Spleen (tissue), 11 donors: ENCODE data around the gene BUB3. TPM values are rescaled to one million over a fixed set of nuclear protein-coding genes. Genes with fewer than 3 reads are reported as not detected.

Experiments used
- DNase-seq: peaks from one replicate; pipeline ENCODE4 v3.0.0-alpha.2; 2020
- H3K27ac ChIP-seq, 8 donors: fragments of 200-600 bp; sonication (generic) in 7 of 8; 1 replicate in 4 of 8; 2 replicates in 4 of 8; pipeline versions ENCODE4 v1.5.0 to v1.8.0; 2016 to 2021; ENCODE audit warnings: inconsistent platforms in 4 of 8, mild to moderate bottlenecking in 4 of 8, moderate library complexity in 1 of 8
- H3K27me3 ChIP-seq, 7 donors: fragments of 200-600 bp; sonication (generic) in 6 of 7; replicated peaks in 1 of 7; 1 replicate in 4 of 7; 2 replicates in 3 of 7; pipeline versions ENCODE4 v1.5.0 to v1.8.0; 2016 to 2021; ENCODE audit warnings: inconsistent platforms in 3 of 7, mild to moderate bottlenecking in 1 of 7
- H3K36me3 ChIP-seq, 6 donors: fragments of 200-600 bp; sonication (generic) in 5 of 6; 1 replicate in 4 of 6; 2 replicates in 2 of 6; pipeline versions ENCODE4 v1.5.0 to v1.8.0; 2016 to 2021; ENCODE audit warnings: inconsistent platforms in 2 of 6
- H3K4me1 ChIP-seq, 6 donors: fragments of 200-600 bp; sonication (generic) in 5 of 6; 1 replicate in 3 of 6; 2 replicates in 3 of 6; pipeline versions ENCODE4 v1.5.0 to v1.8.0; 2016 to 2021; ENCODE audit warnings: inconsistent platforms in 3 of 6
- H3K4me3 ChIP-seq, 8 donors: fragments of 200-600 bp; sonication (generic) in 7 of 8; 1 replicate in 4 of 8; 2 replicates in 4 of 8; pipeline versions ENCODE4 v1.5.0 to v1.8.0; 2016 to 2021; ENCODE audit warnings: inconsistent platforms in 4 of 8, mild to moderate bottlenecking in 4 of 8, moderate library complexity in 2 of 8
- H3K9me3 ChIP-seq, 8 donors: fragments of 200-600 bp; sonication (generic) in 7 of 8; 1 replicate in 4 of 8; 2 replicates in 4 of 8; pipeline versions ENCODE4 v1.5.0 to v1.8.0; 2016 to 2021; ENCODE audit warnings: inconsistent platforms in 4 of 8
- CTCF ChIP-seq, 11 experiments: fragments of 200-600 bp in 7 of 11; fragments of 450-650 bp in 4 of 11; sonication (generic) in 4 of 11; IDR thresholded peaks in 8 of 11; conservative IDR thresholded peaks in 3 of 11; 1 replicate in 7 of 11; 2 replicates in 4 of 11; pipeline versions ENCODE4 v1.4.0 to v1.8.0; 2016 to 2021; ENCODE audit warnings: antibody characterized with exemption in 11 of 11, inconsistent platforms in 4 of 11, mild to moderate bottlenecking in 1 of 11
- POLR2A ChIP-seq, 3 donors: fragments of 450-650 bp; IDR thresholded peaks; one replicate each; pipeline ENCODE4 v1.5.1; 2017; ENCODE audit warnings: antibody characterized with exemption in 3 of 3, mild to moderate bottlenecking in 1 of 3
- POLR2AphosphoS5 ChIP-seq, 3 donors: sonication (generic); formaldehyde crosslinking; IDR thresholded peaks; one replicate each; pipeline ENCODE4 v1.5.1; 2017; ENCODE audit warnings: antibody characterized with exemption in 3 of 3
- WGBS, 5 donors: extraction: QIAGEN DNeasy Blood & Tissue Kit in 3 of 5; methylation state at CpG; one replicate each; pipeline versions ENCODE4 v1.1.5 to v1.1.7; 2013 to 2018; 5-methylcytosine and 5-hydroxymethylcytosine counted together
- intact Hi-C: fragments of 100-400 bp; cut with DNase I; formaldehyde crosslinking; loops from one replicate; pipeline ENCODE4 v1.15.0; 2023; ENCODE audit warnings: low total_unique reads
- polyA plus RNA-seq, 3 donors: library from polyadenylated mRNA; stranded (reverse); fragments of 200-250 nt; gene quantifications; one replicate each; pipeline ENCODE4 v1.2.1, GENCODE V29; 2013
- total RNA-seq, 7 donors: library from RNA; depleted of rRNA in 3 of 7; stranded (reverse); fragments of >200 nt in 3 of 7; fragmentation: NEBNext Ultra II Directional in 4 of 7; extraction: Animal tissue kit (Norgen Biotek cat#: 25700) in 4 of 7; gene quantifications; one replicate each; pipeline versions ENCODE4 v1.1.0 to v1.2.1, GENCODE V29; 2016 to 2021
- donor health status: healthy with polysubstance abuse.
- donor health status: DM: no; HTN: no; CAD: no; lungs with moderate emphysema.
- donor health status: DM: no; HTN: no; CAD: no.
- donor health status: Bipolar disorder and iron deficiency.
- donor health status: healthy.
- donor health status: DM: no; HTN: no; CAD: no.
- donor health status: DM: yes; HTN: yes; CAD: no.

BUB3 gene
- total and polyA plus RNA-seq, 10 donors = 33.7 to 193 (median 98.4) TPM

- DNase-seq = no peak
- intact Hi-C loops = no loop called here
- Histone ChIP-seq H3K27ac (no peak overlapping the region), H3K27me3 (peaks cover 52 to 100% (median 100%) of the 10 kb centered on the region in 7 donors), H3K9me3 (no peaks in the 10 kb centered on the region), H3K36me3 (no peaks in the 10 kb centered on the region), H3K4me1 (peaks cover 40 to 83% (median 69%) of the 10 kb centered on the region in 6 donors), H3K4me3 (peak overlapping the region in 7 of 8 donors; percentile 19 to 70 (median 48))
- WGBS, 5 donors = 1 to 6% (median 4%) methylated on average over 28 to 83 of the region's 83 CpGs
- TF ChIP-seq CTCF (IDR thresholded peaks at IDR 0.05 in 8 of 11, conservative IDR thresholded peaks at IDR 0.05 in 3 of 11) (no peak), POLR2A (IDR thresholded peaks at IDR 0.05) (no peak), POLR2AphosphoS5 (IDR thresholded peaks at IDR 0.05) (no peak)
These were observed 17.2 kb upstream of the BUB3 start for GRCh38 chr10:123136806-123137642.

- H3K27me3 ChIP-seq = peaks cover 49 to 100% (median 100%) of the 10 kb centered on the region in 7 donors
- no peaks in the 10 kb centered on the region for H3K9me3 ChIP-seq
- no peaks in the 10 kb centered on the region for H3K36me3 ChIP-seq
- H3K27ac ChIP-seq = no peak overlapping the region
- whole genome bisulfite sequencing, 5 donors = 6 to 16% (median 10%) methylated on average over 7 of the region's 7 CpGs
- TF ChIP-seq POLR2AphosphoS5 (IDR thresholded peaks at IDR 0.05) = no peak
- peaks cover 29 to 81% (median 65%) of the 10 kb centered on the region in 6 donors for H3K4me1 ChIP-seq
- DNase-seq = no peak
- intact Hi-C loops = no loop called here
- no peak overlapping the region for H3K4me3 ChIP-seq
These were observed 15.1 kb upstream of the BUB3 start for GRCh38 chr10:123139165-123139520.

GRCh38 chr10:123139521-123140163, 14.6 kb upstream of the BUB3 start:
- Histone ChIP-seq H3K36me3 (no peaks in the 10 kb centered on the region), H3K27ac (no peak overlapping the region), H3K4me1 (peaks cover 27 to 78% (median 65%) of the 10 kb centered on the region in 6 donors), H3K4me3 (peak overlapping the region in 2 of 8 donors; percentile 4 to 24), H3K9me3 (no peaks in the 10 kb centered on the region), H3K27me3 (peaks cover 44 to 100% (median 100%) of the 10 kb centered on the region in 7 donors)
- WGBS, 5 donors = 4 to 14% (median 7%) methylated on average over 24 to 32 of the region's 32 CpGs
- intact Hi-C loops = no loop called here
- TF ChIP-seq POLR2A (IDR thresholded peaks at IDR 0.05) (no peak), POLR2AphosphoS5 (IDR thresholded peaks at IDR 0.05) (peak in 1 of 3 donors; percentile 18), CTCF (IDR thresholded peaks at IDR 0.05 in 8 of 11, conservative IDR thresholded peaks at IDR 0.05 in 3 of 11) (no peak)
- no peak for DNase-seq

GRCh38 chr10:123140164-123140982, 13.8 kb upstream of the BUB3 start:
- no peak for DNase-seq
- H3K9me3 ChIP-seq = no peaks in the 10 kb centered on the region
- no peak overlapping the region for H3K27ac ChIP-seq
- 5 to 10% (median 6%) methylated on average over 17 to 43 of the region's 43 CpGs for WGBS, 5 donors
- TF ChIP-seq POLR2AphosphoS5 (IDR thresholded peaks at IDR 0.05) = no peak
- no peak for TF ChIP-seq POLR2A (IDR thresholded peaks at IDR 0.05)
- TF ChIP-seq CTCF (IDR thresholded peaks at IDR 0.05 in 8 of 11, conservative IDR thresholded peaks at IDR 0.05 in 3 of 11) = no peak
- H3K36me3 ChIP-seq = no peaks in the 10 kb centered on the region
- intact Hi-C loops = no loop called here
- H3K4me1 ChIP-seq = peaks cover 22 to 78% (median 65%) of the 10 kb centered on the region in 6 donors
- H3K4me3 ChIP-seq = peak overlapping the region in 2 of 8 donors; percentile 4 to 24
- H3K27me3 ChIP-seq = peaks cover 36 to 100% (median 100%) of the 10 kb centered on the region in 7 donors
